ENCODE measurements around the gene PRDX2. TPM values are rescaled to one million over a fixed set of nuclear protein-coding genes. Genes with fewer than 3 reads are reported as not detected.

PRDX2 gene
- total and polyA plus RNA-seq, 2 experiments from 2014 or later, result 346 to 465 TPM

DNA sequence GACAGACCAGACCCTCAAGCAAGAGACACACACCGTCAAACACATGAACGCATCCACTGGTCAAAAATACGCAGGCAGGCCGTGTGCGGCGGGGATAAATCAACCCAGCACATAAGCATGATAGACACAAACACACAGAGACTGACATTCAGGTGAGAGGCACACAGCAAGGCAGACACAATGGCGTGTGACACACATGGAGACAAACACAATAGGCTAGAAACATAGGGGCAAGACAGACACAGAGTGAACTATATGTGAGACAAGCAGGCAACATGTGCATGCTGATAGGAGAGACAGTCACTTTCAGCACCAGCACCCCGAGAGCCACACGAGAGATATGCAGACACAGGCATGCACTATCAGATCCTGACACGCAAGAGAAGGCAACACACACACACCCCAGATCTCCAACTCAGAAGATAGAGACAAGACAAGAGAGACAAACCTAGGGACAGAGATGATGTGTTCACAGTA lies 17.2 kb downstream of the PRDX2 start:
- H3K36me3 ChIP-seq (ENCODE audit: insufficient read depth), result no peaks in the 10 kb centered on the region
- peaks cover 30% of the 10 kb centered on the region for H3F3A ChIP-seq (replicated peaks; ENCODE audit: low read depth)
- Mint-ChIP-seq H3K36me3 (ENCODE audit: low read depth) (no peaks in the 10 kb centered on the region), H3K9me3 (no peaks in the 10 kb centered on the region), H3K27ac (no peak overlapping the region), H3K4me1 (peaks cover 21% of the 10 kb centered on the region), H3K4me3 (no peak overlapping the region), H3K27me3 (ENCODE audit: insufficient read depth, low read depth, poor library complexity) (peaks cover 13% of the 10 kb centered on the region)
- H3K27me3 ChIP-seq (ENCODE audit: insufficient read depth), result no peaks in the 10 kb centered on the region
- H3K27ac ChIP-seq (ENCODE audit: low read depth), result no peak overlapping the region
- H3K4me3 ChIP-seq, result no peak overlapping the region
- H3K79me2 ChIP-seq (replicated peaks; ENCODE audit: insufficient read depth), result no peaks in the 10 kb centered on the region
- H3K9me2 ChIP-seq (ENCODE audit: insufficient read depth), result no peaks in the 10 kb centered on the region
- no peaks in the 10 kb centered on the region for H4K20me1 ChIP-seq (replicated peaks; ENCODE audit: insufficient read depth)
- no peak overlapping the region for H2AFZ ChIP-seq
- peaks cover 30% of the 10 kb centered on the region for H3K4me1 ChIP-seq (ENCODE audit: insufficient read depth)
- TF ChIP-seq EZH2 (IDR thresholded peaks at IDR 0.05; ENCODE audit: low read depth, unreplicated experiment) (no peak), CREB1 (CRISPR knock-in tag; IDR thresholded peaks at IDR 0.05; ENCODE audit: low read depth) (no peak)
- no peak overlapping the region for H3K4me2 ChIP-seq
- no peak for DNase-seq (ENCODE audit: low spot score)
- ATAC-seq, result no peak

DNA sequence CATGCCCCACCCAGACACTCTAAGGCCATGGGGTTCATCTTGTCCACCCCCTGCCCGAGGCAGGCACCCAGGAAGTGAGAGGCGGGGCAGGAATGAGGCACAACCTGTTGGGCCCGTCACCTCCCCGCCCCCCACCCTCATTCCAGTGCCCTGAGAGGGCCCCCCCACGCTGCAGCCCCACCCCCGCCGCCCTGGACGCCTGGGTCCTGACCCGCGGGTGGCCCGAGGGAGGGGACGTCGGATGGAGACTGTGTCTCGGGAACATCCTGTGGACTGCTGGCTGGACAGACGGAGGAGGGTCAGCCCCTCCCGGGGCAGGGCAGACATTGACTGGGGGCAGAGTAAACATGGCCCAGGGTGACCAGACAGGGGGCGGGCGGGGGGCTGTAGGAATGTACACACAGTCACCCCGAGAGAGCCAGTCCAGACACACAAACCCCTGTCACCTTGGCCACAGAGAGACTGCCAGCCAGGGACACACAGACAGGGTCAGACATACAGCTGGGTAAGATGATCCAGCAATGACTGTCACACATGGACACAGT lies 17.7 kb downstream of the PRDX2 start:
- Histone ChIP-seq H3K9me2 (ENCODE audit: insufficient read depth) (no peaks in the 10 kb centered on the region), H3K36me3 (ENCODE audit: insufficient read depth) (no peaks in the 10 kb centered on the region), H3K4me3 (peak overlapping the region; percentile 68; the same call in 1 of the 2 replicates), H3K27ac (ENCODE audit: low read depth) (no peak overlapping the region), H3K4me1 (ENCODE audit: insufficient read depth) (peaks cover 31% of the 10 kb centered on the region), H3K79me2 (replicated peaks; ENCODE audit: insufficient read depth) (no peaks in the 10 kb centered on the region), H4K20me1 (replicated peaks; ENCODE audit: insufficient read depth) (no peaks in the 10 kb centered on the region), H3F3A (replicated peaks; ENCODE audit: low read depth) (peaks cover 29% of the 10 kb centered on the region), H3K4me2 (peak overlapping the region; percentile 86), H3K27me3 (ENCODE audit: insufficient read depth) (no peaks in the 10 kb centered on the region), H2AFZ (no peak overlapping the region)
- H3K36me3 Mint-ChIP-seq (ENCODE audit: low read depth), result no peaks in the 10 kb centered on the region
- TF ChIP-seq, protein P1, sequence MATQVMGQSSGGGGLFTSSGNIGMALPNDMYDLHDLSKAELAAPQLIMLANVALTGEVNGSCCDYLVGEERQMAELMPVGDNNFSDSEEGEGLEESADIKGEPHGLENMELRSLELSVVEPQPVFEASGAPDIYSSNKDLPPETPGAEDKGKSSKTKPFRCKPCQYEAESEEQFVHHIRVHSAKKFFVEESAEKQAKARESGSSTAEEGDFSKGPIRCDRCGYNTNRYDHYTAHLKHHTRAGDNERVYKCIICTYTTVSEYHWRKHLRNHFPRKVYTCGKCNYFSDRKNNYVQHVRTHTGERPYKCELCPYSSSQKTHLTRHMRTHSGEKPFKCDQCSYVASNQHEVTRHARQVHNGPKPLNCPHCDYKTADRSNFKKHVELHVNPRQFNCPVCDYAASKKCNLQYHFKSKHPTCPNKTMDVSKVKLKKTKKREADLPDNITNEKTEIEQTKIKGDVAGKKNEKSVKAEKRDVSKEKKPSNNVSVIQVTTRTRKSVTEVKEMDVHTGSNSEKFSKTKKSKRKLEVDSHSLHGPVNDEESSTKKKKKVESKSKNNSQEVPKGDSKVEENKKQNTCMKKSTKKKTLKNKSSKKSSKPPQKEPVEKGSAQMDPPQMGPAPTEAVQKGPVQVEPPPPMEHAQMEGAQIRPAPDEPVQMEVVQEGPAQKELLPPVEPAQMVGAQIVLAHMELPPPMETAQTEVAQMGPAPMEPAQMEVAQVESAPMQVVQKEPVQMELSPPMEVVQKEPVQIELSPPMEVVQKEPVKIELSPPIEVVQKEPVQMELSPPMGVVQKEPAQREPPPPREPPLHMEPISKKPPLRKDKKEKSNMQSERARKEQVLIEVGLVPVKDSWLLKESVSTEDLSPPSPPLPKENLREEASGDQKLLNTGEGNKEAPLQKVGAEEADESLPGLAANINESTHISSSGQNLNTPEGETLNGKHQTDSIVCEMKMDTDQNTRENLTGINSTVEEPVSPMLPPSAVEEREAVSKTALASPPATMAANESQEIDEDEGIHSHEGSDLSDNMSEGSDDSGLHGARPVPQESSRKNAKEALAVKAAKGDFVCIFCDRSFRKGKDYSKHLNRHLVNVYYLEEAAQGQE (IDR thresholded peaks at IDR 0.05; ENCODE audit: unreplicated experiment), result no peak
- TF ChIP-seq, protein P2, sequence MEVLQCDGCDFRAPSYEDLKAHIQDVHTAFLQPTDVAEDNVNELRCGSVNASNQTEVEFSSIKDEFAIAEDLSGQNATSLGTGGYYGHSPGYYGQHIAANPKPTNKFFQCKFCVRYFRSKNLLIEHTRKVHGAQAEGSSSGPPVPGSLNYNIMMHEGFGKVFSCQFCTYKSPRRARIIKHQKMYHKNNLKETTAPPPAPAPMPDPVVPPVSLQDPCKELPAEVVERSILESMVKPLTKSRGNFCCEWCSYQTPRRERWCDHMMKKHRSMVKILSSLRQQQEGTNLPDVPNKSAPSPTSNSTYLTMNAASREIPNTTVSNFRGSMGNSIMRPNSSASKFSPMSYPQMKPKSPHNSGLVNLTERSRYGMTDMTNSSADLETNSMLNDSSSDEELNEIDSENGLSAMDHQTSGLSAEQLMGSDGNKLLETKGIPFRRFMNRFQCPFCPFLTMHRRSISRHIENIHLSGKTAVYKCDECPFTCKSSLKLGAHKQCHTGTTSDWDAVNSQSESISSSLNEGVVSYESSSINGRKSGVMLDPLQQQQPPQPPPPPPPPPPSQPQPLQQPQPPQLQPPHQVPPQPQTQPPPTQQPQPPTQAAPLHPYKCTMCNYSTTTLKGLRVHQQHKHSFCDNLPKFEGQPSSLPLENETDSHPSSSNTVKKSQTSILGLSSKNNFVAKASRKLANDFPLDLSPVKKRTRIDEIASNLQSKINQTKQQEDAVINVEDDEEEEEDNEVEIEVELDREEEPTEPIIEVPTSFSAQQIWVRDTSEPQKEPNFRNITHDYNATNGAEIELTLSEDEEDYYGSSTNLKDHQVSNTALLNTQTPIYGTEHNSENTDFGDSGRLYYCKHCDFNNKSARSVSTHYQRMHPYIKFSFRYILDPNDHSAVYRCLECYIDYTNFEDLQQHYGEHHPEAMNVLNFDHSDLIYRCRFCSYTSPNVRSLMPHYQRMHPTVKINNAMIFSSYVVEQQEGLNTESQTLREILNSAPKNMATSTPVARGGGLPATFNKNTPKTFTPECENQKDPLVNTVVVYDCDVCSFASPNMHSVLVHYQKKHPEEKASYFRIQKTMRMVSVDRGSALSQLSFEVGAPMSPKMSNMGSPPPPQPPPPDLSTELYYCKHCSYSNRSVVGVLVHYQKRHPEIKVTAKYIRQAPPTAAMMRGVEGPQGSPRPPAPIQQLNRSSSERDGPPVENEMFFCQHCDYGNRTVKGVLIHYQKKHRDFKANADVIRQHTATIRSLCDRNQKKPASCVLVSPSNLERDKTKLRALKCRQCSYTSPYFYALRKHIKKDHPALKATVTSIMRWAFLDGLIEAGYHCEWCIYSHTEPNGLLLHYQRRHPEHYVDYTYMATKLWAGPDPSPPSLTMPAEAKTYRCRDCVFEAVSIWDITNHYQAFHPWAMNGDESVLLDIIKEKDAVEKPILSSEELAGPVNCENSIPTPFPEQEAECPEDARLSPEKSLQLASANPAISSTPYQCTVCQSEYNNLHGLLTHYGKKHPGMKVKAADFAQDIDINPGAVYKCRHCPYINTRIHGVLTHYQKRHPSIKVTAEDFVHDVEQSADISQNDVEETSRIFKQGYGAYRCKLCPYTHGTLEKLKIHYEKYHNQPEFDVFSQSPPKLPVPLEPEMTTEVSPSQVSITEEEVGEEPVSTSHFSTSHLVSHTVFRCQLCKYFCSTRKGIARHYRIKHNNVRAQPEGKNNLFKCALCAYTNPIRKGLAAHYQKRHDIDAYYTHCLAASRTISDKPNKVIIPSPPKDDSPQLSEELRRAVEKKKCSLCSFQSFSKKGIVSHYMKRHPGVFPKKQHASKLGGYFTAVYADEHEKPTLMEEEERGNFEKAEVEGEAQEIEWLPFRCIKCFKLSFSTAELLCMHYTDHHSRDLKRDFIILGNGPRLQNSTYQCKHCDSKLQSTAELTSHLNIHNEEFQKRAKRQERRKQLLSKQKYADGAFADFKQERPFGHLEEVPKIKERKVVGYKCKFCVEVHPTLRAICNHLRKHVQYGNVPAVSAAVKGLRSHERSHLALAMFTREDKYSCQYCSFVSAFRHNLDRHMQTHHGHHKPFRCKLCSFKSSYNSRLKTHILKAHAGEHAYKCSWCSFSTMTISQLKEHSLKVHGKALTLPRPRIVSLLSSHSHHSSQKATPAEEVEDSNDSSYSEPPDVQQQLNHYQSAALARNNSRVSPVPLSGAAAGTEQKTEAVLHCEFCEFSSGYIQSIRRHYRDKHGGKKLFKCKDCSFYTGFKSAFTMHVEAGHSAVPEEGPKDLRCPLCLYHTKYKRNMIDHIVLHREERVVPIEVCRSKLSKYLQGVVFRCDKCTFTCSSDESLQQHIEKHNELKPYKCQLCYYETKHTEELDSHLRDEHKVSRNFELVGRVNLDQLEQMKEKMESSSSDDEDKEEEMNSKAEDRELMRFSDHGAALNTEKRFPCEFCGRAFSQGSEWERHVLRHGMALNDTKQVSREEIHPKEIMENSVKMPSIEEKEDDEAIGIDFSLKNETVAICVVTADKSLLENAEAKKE (CRISPR knock-in tag; IDR thresholded peaks at IDR 0.05), result no peak
- TF ChIP-seq EZH2 (IDR thresholded peaks at IDR 0.05; ENCODE audit: low read depth, unreplicated experiment) (no peak), STAT1 (IDR thresholded peaks at IDR 0.05; ENCODE audit: unreplicated experiment) (no peak), ZNF331 (CRISPR knock-in tag; IDR thresholded peaks at IDR 0.05; ENCODE audit: low read depth) (no peak), NANOG (IDR thresholded peaks at IDR 0.05; ENCODE audit: borderline replicate concordance) (no peak), ZNF114 (CRISPR knock-in tag; IDR thresholded peaks at IDR 0.05) (no peak), POLR2AphosphoS5 (IDR thresholded peaks at IDR 0.05; ENCODE audit: low read depth) (no peak), JUNB (IDR thresholded peaks at IDR 0.05; ENCODE audit: unreplicated experiment) (no peak), EZH2phosphoT487 (IDR thresholded peaks at IDR 0.05; ENCODE audit: unreplicated experiment) (no peak)
- TF ChIP-seq, protein P3, sequence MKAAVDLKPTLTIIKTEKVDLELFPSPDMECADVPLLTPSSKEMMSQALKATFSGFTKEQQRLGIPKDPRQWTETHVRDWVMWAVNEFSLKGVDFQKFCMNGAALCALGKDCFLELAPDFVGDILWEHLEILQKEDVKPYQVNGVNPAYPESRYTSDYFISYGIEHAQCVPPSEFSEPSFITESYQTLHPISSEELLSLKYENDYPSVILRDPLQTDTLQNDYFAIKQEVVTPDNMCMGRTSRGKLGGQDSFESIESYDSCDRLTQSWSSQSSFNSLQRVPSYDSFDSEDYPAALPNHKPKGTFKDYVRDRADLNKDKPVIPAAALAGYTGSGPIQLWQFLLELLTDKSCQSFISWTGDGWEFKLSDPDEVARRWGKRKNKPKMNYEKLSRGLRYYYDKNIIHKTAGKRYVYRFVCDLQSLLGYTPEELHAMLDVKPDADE (IDR thresholded peaks at IDR 0.05), result no peak
- no peak overlapping the region for H3K27ac Mint-ChIP-seq
- no peaks in the 10 kb centered on the region for H3K9me3 Mint-ChIP-seq
- H3K4me1 Mint-ChIP-seq, result peaks cover 23% of the 10 kb centered on the region
- ATAC-seq (no peak), DNase-seq (ENCODE audit: low spot score) (no peak)
- peaks cover 11% of the 10 kb centered on the region for H3K27me3 Mint-ChIP-seq (ENCODE audit: insufficient read depth, low read depth, poor library complexity)
- H3K4me3 Mint-ChIP-seq, result peak overlapping the region; percentile 68
